ENCODE results near the gene UBL3.

Gene UBL3

GRCh38 chr13:29857085-29857484, 6.7 kb upstream of the UBL3 start:
- DNase-seq (ENCODE audit: low read depth in 2 of 2) = no peak

- DNase-seq (ENCODE audit: low read depth in 2 of 2) = no peak
Measured at GRCh38 chr13:29856426-29856825, 6.0 kb upstream of the UBL3 start.

GRCh38 chr13:29855784-29856183, 5.4 kb upstream of the UBL3 start:
- DNase-seq (ENCODE audit: low read depth in 2 of 2) = no peak

- DNase-seq (ENCODE audit: low read depth in 2 of 2) = no peak
Measured at GRCh38 chr13:29855009-29855408, 4.6 kb upstream of the UBL3 start.

GRCh38 chr13:29853131-29853530, 2.7 kb upstream of the UBL3 start:
- DNase-seq (ENCODE audit: low read depth in 2 of 2) = no peak

- no peak for DNase-seq (ENCODE audit: low read depth in 2 of 2)
Measured at GRCh38 chr13:29852472-29853054, 2.1 kb upstream of the UBL3 start.

GRCh38 chr13:29849731-29850212, 645 bp downstream of the UBL3 start:
- DNase-seq (ENCODE audit: low read depth in 2 of 2) = no peak

GRCh38 chr13:29849071-29849631, 1.3 kb downstream of the UBL3 start:
- no peak for DNase-seq (ENCODE audit: low read depth in 2 of 2)

- DNase-seq (ENCODE audit: low read depth in 2 of 2) = no peak
Measured at GRCh38 chr13:29847501-29847983, 2.9 kb downstream of the UBL3 start.

GRCh38 chr13:29846475-29847256, 3.8 kb downstream of the UBL3 start:
- no peak for DNase-seq (ENCODE audit: low read depth in 2 of 2)

- no peak for DNase-seq (ENCODE audit: low read depth in 2 of 2)
Measured at GRCh38 chr13:29845440-29846056, 4.9 kb downstream of the UBL3 start.

GRCh38 chr13:29844441-29844840, 6.0 kb downstream of the UBL3 start:
- DNase-seq (ENCODE audit: low read depth in 2 of 2) = no peak

GRCh38 chr13:29840585-29840984, 9.8 kb downstream of the UBL3 start:
- no peak for DNase-seq (ENCODE audit: low read depth in 2 of 2)

- no peak for DNase-seq (ENCODE audit: low read depth in 2 of 2)
Measured at GRCh38 chr13:29835280-29836061, 14.9 kb downstream of the UBL3 start.

GRCh38 chr13:29832761-29833298, 17.6 kb downstream of the UBL3 start:
- no peak for DNase-seq (ENCODE audit: low read depth in 2 of 2)

GRCh38 chr13:29830000-29830399, 20.4 kb downstream of the UBL3 start:
- DNase-seq (ENCODE audit: low read depth in 2 of 2) = no peak

GRCh38 chr13:29819143-29819542, 31.3 kb downstream of the UBL3 start:
- no peak for DNase-seq (ENCODE audit: low read depth in 2 of 2)

- no peak for DNase-seq (ENCODE audit: low read depth in 2 of 2)
Measured at GRCh38 chr13:29817604-29818378, 32.6 kb downstream of the UBL3 start.

GRCh38 chr13:29816715-29817114, 33.7 kb downstream of the UBL3 start:
- DNase-seq (ENCODE audit: low read depth in 2 of 2) = no peak

GRCh38 chr13:29815336-29815735, 35.1 kb downstream of the UBL3 start:
- no peak for DNase-seq (ENCODE audit: low read depth in 2 of 2)

GRCh38 chr13:29810898-29811297, 39.5 kb downstream of the UBL3 start:
- DNase-seq (ENCODE audit: low read depth in 2 of 2) = no peak
